ENCODE measurements around the gene ADM2. TPM values are rescaled to one million over a fixed set of nuclear protein-coding genes. Genes with fewer than 3 reads are reported as not detected.

Gene ADM2
- total RNA-seq, 6 donors from 2014 or later, result 0.30 to 3.1 (median 1.6) TPM

DNA sequence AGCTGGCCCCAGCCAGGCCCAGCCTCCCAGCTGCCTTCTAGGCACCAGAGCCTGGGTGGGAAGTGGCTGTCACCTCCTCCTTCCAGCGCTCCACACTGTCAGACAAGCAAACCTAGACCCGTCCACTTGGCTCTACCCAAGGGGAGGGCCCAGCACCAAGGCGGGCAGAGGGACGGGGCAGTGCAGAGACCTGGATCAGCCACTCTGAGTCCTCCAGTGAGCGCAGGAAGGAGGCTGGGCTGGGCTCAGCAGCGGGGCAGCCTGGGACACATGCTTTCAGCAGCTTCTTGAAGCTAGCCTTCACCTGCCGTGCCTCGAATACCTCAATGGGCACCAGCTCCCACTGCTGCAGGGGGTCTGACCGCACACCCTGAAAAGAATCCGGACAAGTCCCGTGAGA, 25.3 kb upstream of the ADM2 start:
- DNase-seq, result peak in 1 of 2 donors; percentile 64
- Histone ChIP-seq H3K36me3 (peaks cover 21 to 97% (median 79%) of the 10 kb centered on the region in 4 donors), H3K4me1 (no peaks in the 10 kb centered on the region), H3K4me3 (no peak overlapping the region), H3K27me3 (no peaks in the 10 kb centered on the region), H3K9me3 (no peaks in the 10 kb centered on the region), H3K27ac (no peak overlapping the region)
- WGBS, 2 donors, result 99 to 100% methylated on average over 1 to 11 of the region's 11 CpGs
- no peak for TF ChIP-seq POLR2AphosphoS5 (IDR thresholded peaks at IDR 0.05)
- TF ChIP-seq, protein P1, sequence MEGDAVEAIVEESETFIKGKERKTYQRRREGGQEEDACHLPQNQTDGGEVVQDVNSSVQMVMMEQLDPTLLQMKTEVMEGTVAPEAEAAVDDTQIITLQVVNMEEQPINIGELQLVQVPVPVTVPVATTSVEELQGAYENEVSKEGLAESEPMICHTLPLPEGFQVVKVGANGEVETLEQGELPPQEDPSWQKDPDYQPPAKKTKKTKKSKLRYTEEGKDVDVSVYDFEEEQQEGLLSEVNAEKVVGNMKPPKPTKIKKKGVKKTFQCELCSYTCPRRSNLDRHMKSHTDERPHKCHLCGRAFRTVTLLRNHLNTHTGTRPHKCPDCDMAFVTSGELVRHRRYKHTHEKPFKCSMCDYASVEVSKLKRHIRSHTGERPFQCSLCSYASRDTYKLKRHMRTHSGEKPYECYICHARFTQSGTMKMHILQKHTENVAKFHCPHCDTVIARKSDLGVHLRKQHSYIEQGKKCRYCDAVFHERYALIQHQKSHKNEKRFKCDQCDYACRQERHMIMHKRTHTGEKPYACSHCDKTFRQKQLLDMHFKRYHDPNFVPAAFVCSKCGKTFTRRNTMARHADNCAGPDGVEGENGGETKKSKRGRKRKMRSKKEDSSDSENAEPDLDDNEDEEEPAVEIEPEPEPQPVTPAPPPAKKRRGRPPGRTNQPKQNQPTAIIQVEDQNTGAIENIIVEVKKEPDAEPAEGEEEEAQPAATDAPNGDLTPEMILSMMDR (IDR thresholded peaks at IDR 0.05), result no peak
- TF ChIP-seq POLR2A (IDR thresholded peaks at IDR 0.05), result no peak
- no peak for TF ChIP-seq EP300 (IDR thresholded peaks at IDR 0.05)
- ATAC-seq (ENCODE audit: low FRiP score in 2 of 2), result no peak

GRCh38 chr22:50456466-50457234, 24.7 kb upstream of the ADM2 start:
- TF ChIP-seq EP300 (IDR thresholded peaks at IDR 0.05) (no peak), POLR2AphosphoS5 (IDR thresholded peaks at IDR 0.05) (no peak), POLR2A (IDR thresholded peaks at IDR 0.05) (no peak)
- TF ChIP-seq, protein P1 (IDR thresholded peaks at IDR 0.05), result no peak
- peaks cover 27 to 97% (median 85%) of the 10 kb centered on the region in 4 donors for H3K36me3 ChIP-seq
- ATAC-seq (ENCODE audit: low FRiP score in 2 of 2), result no peak

GRCh38 chr22:50459016-50459415, 22.3 kb upstream of the ADM2 start:
- peak in 1 of 2 donors; percentile 83 for DNase-seq
- ATAC-seq (ENCODE audit: low FRiP score in 2 of 2), result no peak
- 91 to 94% methylated on average over 22 of the region's 22 CpGs for WGBS, 2 donors

More at GRCh38 chr22:50456466-50457234, 24.7 kb upstream of the ADM2 start:
- Histone ChIP-seq H3K27me3 (no peaks in the 10 kb centered on the region), H3K4me1 (no peaks in the 10 kb centered on the region), H3K9me3 (no peaks in the 10 kb centered on the region), H3K4me3 (no peak overlapping the region), H3K27ac (no peak overlapping the region)
- DNase-seq, result peak in 1 of 2 donors; percentile 80
- WGBS, 2 donors, result 90 to 91% methylated on average over 15 to 32 of the region's 34 CpGs

GRCh38 chr22:50459496-50460140, 21.7 kb upstream of the ADM2 start:
- no peak overlapping the region for H3K27ac ChIP-seq
- H3K4me1 ChIP-seq, result no peaks in the 10 kb centered on the region
- no peak overlapping the region for H3K4me3 ChIP-seq
- WGBS, 2 donors, result 94 to 98% methylated on average over 10 to 41 of the region's 41 CpGs
- DNase-seq (peak in 1 of 2 donors; percentile 81), ATAC-seq (ENCODE audit: low FRiP score in 2 of 2) (no peak)
- peaks cover 48 to 100% (median 99%) of the 10 kb centered on the region in 4 donors for H3K36me3 ChIP-seq
- H3K27me3 ChIP-seq, result no peaks in the 10 kb centered on the region
- TF ChIP-seq POLR2AphosphoS5 (IDR thresholded peaks at IDR 0.05) (no peak), EP300 (IDR thresholded peaks at IDR 0.05) (no peak), POLR2A (IDR thresholded peaks at IDR 0.05) (no peak)
- TF ChIP-seq, protein P1 (IDR thresholded peaks at IDR 0.05), result no peak
- H3K9me3 ChIP-seq, result no peaks in the 10 kb centered on the region

More at GRCh38 chr22:50459016-50459415, 22.3 kb upstream of the ADM2 start:
- no peak overlapping the region for H3K27ac ChIP-seq
- no peaks in the 10 kb centered on the region for H3K4me1 ChIP-seq
- TF ChIP-seq, protein P1 (IDR thresholded peaks at IDR 0.05), result no peak
- TF ChIP-seq EP300 (IDR thresholded peaks at IDR 0.05), result no peak
- no peak for TF ChIP-seq POLR2A (IDR thresholded peaks at IDR 0.05)
- no peak for TF ChIP-seq POLR2AphosphoS5 (IDR thresholded peaks at IDR 0.05)
- H3K4me3 ChIP-seq, result no peak overlapping the region
- H3K9me3 ChIP-seq, result no peaks in the 10 kb centered on the region
- peaks cover 47 to 100% (median 99%) of the 10 kb centered on the region in 4 donors for H3K36me3 ChIP-seq
- no peaks in the 10 kb centered on the region for H3K27me3 ChIP-seq

All from upper lobe of left lung (tissue), 6 donors.